Hepatocyte (in vitro differentiated cells): ENCODE data around the gene NTPCR. TPM values are rescaled to one million over a fixed set of nuclear protein-coding genes. Genes with fewer than 3 reads are reported as not detected.
"Not testable (repeated sequence)": the region's sequence is repeated elsewhere in the genome, so short reads cannot be mapped to it uniquely, and the experiment has no call there.

Experiments
- DNase-seq: peaks from one replicate; pipeline ENCODE4 v3.0.0-alpha.2; 2016; ENCODE audit warnings: low spot score
- H2AFZ ChIP-seq: fragments of 200-600 bp; sonication (generic); 2 replicates; pipeline ENCODE4 v1.6.0; 2016; ENCODE audit warnings: antibody characterized with exemption, mild to moderate bottlenecking
- H3K27ac ChIP-seq: fragments of 200-600 bp; sonication (generic); 2 replicates; pipeline ENCODE4 v1.5.1; 2016; ENCODE audit warnings: mild to moderate bottlenecking
- H3K27me3 ChIP-seq: fragments of 200-600 bp; sonication (generic); 2 replicates; pipeline ENCODE4 v1.6.1; 2016
- H3K36me3 ChIP-seq: fragments of 200-600 bp; sonication (generic); replicated peaks from 2 replicates; pipeline ENCODE4 v1.5.1; 2016; ENCODE audit warnings: low read depth; ENCODE audit not compliant: insufficient read depth
- H3K4me1 ChIP-seq: fragments of 200-600 bp; sonication (generic); 2 replicates; pipeline ENCODE4 v1.5.1; 2016; ENCODE audit warnings: mild to moderate bottlenecking, moderate library complexity; ENCODE audit not compliant: insufficient read depth
- H3K4me2 ChIP-seq: fragments of 200-600 bp; sonication (generic); 2 replicates; pipeline ENCODE4 v1.6.0; 2016
- H3K4me3 ChIP-seq: fragments of 200-600 bp; sonication (generic); 2 replicates; pipeline ENCODE4 v1.5.1; 2016; ENCODE audit warnings: mild to moderate bottlenecking
- H3K79me2 ChIP-seq: fragments of 200-600 bp; sonication (generic); 2 replicates; pipeline ENCODE4 v1.6.0; 2017; ENCODE audit warnings: mild to moderate bottlenecking
- H3K9me2 ChIP-seq: fragments of 200-600 bp; sonication (generic); replicated peaks from 2 replicates; pipeline ENCODE4 v1.6.0; 2017; ENCODE audit warnings: mild to moderate bottlenecking; ENCODE audit not compliant: insufficient read depth
- H3K9me3 ChIP-seq: fragments of 200-600 bp; sonication (generic); 2 replicates; pipeline ENCODE4 v1.5.1; 2016; ENCODE audit warnings: low read depth, mild to moderate bottlenecking
- H4K20me1 ChIP-seq: fragments of 200-600 bp; sonication (generic); 2 replicates; pipeline ENCODE4 v1.6.0; 2016; ENCODE audit warnings: mild to moderate bottlenecking; ENCODE audit not compliant: insufficient read depth, poor library complexity, severe bottlenecking
- EZH2 ChIP-seq: fragments of 200-600 bp; sonication (generic); IDR thresholded peaks from 2 replicates; pipeline ENCODE4 v1.6.1; 2016; ENCODE audit warnings: antibody characterized with exemption, mild to moderate bottlenecking, borderline replicate concordance
- EZH2phosphoT487 ChIP-seq: fragments of 200-600 bp; sonication (generic); IDR thresholded peaks from one replicate; pipeline ENCODE4 v1.6.1; 2018; ENCODE audit warnings: antibody characterized with exemption, mild to moderate bottlenecking, low read depth, moderate library complexity; ENCODE audit not compliant: unreplicated experiment, severe bottlenecking
- WGBS: methylation state at CpG from one replicate; pipeline ENCODE4 v1.1.6; 2016; ENCODE audit warnings: low lambda C conversion rate; ENCODE audit errors: missing lambda C conversion rate; 5-methylcytosine and 5-hydroxymethylcytosine counted together
- polyA plus RNA-seq: library from polyadenylated mRNA; unstranded; fragments of >200 nt; fragmentation: Nextera tagmentation; extraction: Ambion mirVana; gene quantifications from 2 replicates; pipeline ENCODE4 v1.2.1, GENCODE V29; 2016
- total RNA-seq: library from RNA; depleted of rRNA; stranded (reverse); fragments of >200 nt; gene quantifications from 2 replicates; pipeline ENCODE4 v1.2.3, GENCODE V29; 2014
- TF ChIP-seq, protein P1 (sequence below): fragments of 200-600 bp; sonication (generic); IDR thresholded peaks from 2 replicates; pipeline ENCODE4 v1.5.1; 2016; ENCODE audit warnings: antibody characterized with exemption, mild to moderate bottlenecking; ENCODE audit not compliant: poor library complexity

NTPCR gene
- total and polyA plus RNA-seq, 2 experiments from 2014 or later: 32.1 to 52.9 TPM

DNA sequence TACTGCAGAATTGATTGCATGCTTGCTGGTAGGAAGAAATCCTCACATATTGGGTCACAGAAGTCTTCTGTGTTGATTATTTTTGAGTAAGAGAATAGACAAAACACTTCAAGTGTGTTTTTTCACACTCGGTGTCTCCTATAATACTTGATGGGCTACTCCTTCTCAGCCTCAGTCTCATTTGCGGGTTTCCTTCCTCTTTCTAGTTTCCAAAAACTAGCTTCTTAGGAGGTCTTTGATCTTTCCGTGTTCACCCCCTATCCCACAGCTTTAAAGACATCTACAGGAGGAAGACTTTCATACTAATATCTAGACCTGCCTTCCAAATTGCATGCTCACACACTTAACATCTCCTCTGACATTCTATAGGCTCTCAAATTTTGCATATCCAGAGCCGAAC lies 40.7 kb upstream of the NTPCR start:
- Histone ChIP-seq H3K4me1 (no peaks in the 10 kb centered on the region), H3K9me2 (no peaks in the 10 kb centered on the region), H2AFZ (no peak overlapping the region), H3K27me3 (no peaks in the 10 kb centered on the region), H3K4me2 (no peak overlapping the region), H3K9me3 (no peaks in the 10 kb centered on the region), H3K79me2 (no peaks in the 10 kb centered on the region), H4K20me1 (no peaks in the 10 kb centered on the region), H3K4me3 (no peak overlapping the region), H3K36me3 (no peaks in the 10 kb centered on the region), H3K27ac (no peak overlapping the region)
- 95% methylated on average over 4 of the region's 4 CpGs for WGBS
- TF ChIP-seq, protein P1, sequence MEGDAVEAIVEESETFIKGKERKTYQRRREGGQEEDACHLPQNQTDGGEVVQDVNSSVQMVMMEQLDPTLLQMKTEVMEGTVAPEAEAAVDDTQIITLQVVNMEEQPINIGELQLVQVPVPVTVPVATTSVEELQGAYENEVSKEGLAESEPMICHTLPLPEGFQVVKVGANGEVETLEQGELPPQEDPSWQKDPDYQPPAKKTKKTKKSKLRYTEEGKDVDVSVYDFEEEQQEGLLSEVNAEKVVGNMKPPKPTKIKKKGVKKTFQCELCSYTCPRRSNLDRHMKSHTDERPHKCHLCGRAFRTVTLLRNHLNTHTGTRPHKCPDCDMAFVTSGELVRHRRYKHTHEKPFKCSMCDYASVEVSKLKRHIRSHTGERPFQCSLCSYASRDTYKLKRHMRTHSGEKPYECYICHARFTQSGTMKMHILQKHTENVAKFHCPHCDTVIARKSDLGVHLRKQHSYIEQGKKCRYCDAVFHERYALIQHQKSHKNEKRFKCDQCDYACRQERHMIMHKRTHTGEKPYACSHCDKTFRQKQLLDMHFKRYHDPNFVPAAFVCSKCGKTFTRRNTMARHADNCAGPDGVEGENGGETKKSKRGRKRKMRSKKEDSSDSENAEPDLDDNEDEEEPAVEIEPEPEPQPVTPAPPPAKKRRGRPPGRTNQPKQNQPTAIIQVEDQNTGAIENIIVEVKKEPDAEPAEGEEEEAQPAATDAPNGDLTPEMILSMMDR: no peak
- TF ChIP-seq EZH2phosphoT487 (no peak), EZH2 (no peak)
- DNase-seq: no peak

DNA sequence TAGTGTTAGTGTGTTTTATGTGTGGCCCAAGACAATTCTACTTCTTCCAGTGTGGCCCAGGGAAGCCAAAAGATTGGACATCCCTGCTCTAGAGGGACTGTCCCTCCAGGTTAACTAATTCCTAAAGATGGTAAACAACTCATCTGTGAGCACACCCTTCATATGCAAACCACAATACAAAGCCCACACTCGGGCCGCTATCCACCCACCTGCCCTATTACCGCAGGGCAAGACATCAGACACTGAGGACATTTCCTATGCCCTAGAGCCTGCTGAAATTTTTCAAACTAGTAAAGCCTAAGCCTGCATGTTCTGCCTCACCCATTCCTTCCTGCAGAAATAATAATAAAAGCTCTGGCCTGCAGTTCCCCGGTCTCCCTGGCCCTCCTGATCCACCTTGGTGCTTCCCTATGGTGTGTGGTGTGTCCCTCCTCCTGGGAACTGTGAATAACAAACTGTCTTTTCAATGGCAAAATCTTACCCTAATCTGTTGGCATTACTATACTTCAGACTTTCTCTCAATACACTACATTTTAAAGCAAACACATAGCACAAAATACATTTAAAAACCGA lies 39.3 kb upstream of the NTPCR start:
- H3K9me2 ChIP-seq: no peaks in the 10 kb centered on the region
- 77% methylated on average over 5 of the region's 5 CpGs for whole genome bisulfite sequencing
- DNase-seq: no peak
- no peak overlapping the region for H3K27ac ChIP-seq
- H3K4me3 ChIP-seq: no peak overlapping the region
- no peaks in the 10 kb centered on the region for H3K9me3 ChIP-seq
- no peaks in the 10 kb centered on the region for H3K36me3 ChIP-seq
- no peak overlapping the region for H2AFZ ChIP-seq
- TF ChIP-seq EZH2phosphoT487: no peak
- TF ChIP-seq EZH2: no peak
- TF ChIP-seq, protein P1: no peak
- H3K4me1 ChIP-seq: no peaks in the 10 kb centered on the region
- no peaks in the 10 kb centered on the region for H3K27me3 ChIP-seq
- no peak overlapping the region for H3K4me2 ChIP-seq
- H4K20me1 ChIP-seq: no peaks in the 10 kb centered on the region
- H3K79me2 ChIP-seq: no peaks in the 10 kb centered on the region

DNA sequence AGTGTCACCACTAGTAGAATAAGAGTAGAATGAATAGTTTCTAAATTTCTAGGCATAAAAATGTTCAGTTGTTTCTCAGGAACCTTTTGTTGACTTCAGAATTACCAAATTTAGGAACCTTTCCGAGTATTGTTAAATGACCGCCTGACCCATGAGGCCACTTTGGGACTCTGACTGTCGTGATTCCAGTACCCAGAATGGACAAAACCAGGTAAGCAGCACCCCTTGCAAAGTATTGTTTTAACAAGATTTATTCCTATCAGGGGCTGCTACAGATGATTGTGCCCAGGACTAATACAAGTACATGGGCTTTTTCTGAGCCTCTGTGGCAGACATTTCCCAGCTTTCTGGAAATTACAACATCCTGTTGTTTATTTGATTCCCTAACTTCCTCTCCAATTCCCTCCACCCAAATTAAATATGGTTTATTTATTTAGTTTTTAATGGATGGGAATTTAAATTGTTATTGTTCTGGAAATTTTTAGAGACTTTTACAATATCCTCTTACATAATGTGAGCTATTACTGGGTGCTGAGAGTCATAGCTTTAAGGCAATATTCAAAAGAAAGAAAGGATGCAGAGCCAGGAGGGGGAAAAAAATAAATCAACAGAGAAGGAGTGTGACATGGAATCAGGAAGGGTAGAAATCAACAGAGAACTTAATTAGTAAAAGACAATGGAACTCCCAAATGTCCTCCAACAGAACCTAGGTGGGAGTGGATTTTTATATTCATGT lies 37.4 kb upstream of the NTPCR start:
- Histone ChIP-seq H4K20me1 (no peaks in the 10 kb centered on the region), H3K27me3 (no peaks in the 10 kb centered on the region), H3K9me2 (no peaks in the 10 kb centered on the region), H3K9me3 (no peaks in the 10 kb centered on the region), H3K36me3 (no peaks in the 10 kb centered on the region), H3K4me3 (no peak overlapping the region), H3K79me2 (no peaks in the 10 kb centered on the region), H3K4me2 (no peak overlapping the region), H3K4me1 (no peaks in the 10 kb centered on the region), H2AFZ (no peak overlapping the region), H3K27ac (no peak overlapping the region)
- TF ChIP-seq EZH2phosphoT487 (no peak), EZH2 (no peak)
- TF ChIP-seq, protein P1: no peak
- 87% methylated on average over 3 of the region's 3 CpGs for WGBS
- no peak for DNase-seq

DNA sequence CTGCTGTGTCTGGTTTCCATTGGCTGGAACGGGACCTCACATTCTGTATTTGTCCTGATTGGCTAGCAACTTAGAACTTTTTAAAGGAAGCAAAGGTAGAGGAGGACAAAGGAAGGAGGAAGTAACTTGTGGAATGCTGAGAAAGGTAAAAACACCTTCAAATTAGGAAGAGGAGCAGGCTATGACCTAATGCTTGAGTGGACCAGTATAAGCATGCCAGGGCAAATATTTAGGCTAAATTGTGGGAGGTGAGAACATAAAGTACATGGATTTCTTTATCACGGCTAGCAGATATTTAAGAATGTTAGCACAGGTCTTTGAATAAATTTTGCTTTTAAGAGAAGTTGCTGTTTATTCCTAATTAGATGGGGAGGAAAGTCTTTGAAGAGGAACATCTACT lies 36.1 kb upstream of the NTPCR start:
- not testable (repeated sequence) for H3K4me3 ChIP-seq, H3K27me3 ChIP-seq, H3K9me3 ChIP-seq, H3K79me2 ChIP-seq, DNase-seq, H2AFZ ChIP-seq, H3K36me3 ChIP-seq, H4K20me1 ChIP-seq, H3K4me1 ChIP-seq, H3K9me2 ChIP-seq, H3K27ac ChIP-seq, H3K4me2 ChIP-seq
- 92% methylated on average over 2 of the region's 2 CpGs for WGBS
